OCI-LY3 (cell line): ENCODE results near the gene JMJD8.

Experiments
- EZH2phosphoT487 ChIP-seq: fragments of 200-600 bp; shearing (Covaris generic); IDR thresholded peaks from 2 replicates; pipeline ENCODE4 v1.6.1; 2018; ENCODE audit warnings: antibody characterized with exemption, mixed run types, low read depth
- TF ChIP-seq, protein P1 (sequence below): fragments of 200-600, 300-600 bp; sonication (generic); IDR thresholded peaks from 2 replicates; pipeline ENCODE4 v1.5.1; 2014; ENCODE audit warnings: antibody characterized with exemption, low read length, low read depth

DNA sequence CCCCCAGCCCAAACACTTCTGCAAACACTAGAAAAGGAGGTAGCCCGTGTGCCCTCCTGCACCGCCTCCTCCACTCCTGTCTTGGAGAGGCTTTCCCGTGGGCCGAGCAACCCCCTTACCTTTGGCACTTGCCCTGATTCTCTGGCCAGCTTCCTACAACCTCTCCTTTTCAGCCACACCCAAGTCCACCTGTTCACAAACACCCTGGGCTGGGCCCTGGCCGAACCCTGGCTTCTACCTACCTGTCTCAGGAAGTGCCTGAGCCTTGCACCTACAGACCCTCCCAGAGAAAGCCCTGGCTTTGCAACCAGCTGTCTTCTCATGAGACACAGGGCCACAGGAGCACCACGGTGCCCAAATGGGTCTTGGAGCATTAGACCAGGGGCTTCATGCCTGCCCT lies 34.8 kb upstream of the JMJD8 start:
- TF ChIP-seq, protein P1, sequence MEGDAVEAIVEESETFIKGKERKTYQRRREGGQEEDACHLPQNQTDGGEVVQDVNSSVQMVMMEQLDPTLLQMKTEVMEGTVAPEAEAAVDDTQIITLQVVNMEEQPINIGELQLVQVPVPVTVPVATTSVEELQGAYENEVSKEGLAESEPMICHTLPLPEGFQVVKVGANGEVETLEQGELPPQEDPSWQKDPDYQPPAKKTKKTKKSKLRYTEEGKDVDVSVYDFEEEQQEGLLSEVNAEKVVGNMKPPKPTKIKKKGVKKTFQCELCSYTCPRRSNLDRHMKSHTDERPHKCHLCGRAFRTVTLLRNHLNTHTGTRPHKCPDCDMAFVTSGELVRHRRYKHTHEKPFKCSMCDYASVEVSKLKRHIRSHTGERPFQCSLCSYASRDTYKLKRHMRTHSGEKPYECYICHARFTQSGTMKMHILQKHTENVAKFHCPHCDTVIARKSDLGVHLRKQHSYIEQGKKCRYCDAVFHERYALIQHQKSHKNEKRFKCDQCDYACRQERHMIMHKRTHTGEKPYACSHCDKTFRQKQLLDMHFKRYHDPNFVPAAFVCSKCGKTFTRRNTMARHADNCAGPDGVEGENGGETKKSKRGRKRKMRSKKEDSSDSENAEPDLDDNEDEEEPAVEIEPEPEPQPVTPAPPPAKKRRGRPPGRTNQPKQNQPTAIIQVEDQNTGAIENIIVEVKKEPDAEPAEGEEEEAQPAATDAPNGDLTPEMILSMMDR, result no peak
- no peak for TF ChIP-seq EZH2phosphoT487
